ENCODE data around the gene MSLN.

- no peak for TF ChIP-seq CTCF (IDR thresholded peaks at IDR 0.05)
- TF ChIP-seq POLR2A (IDR thresholded peaks at IDR 0.05) = no peak
Observed at GRCh38 chr16:762595-763268, 2.2 kb downstream of the MSLN start.

Measured in esophagus squamous epithelium (tissue), 4 donors.